Stimulated activated naive CD8-positive, alpha-beta T cell treated with anti-CD3 and anti-CD28 coated beads, Interleukin-15, amount 100 ng/mL, for 72 hours (primary cell): ENCODE data around the gene BMPR1B.

Experiments
- ATAC-seq: fragments of 150-1000 bp; cut with Tn5 transposase; 2 replicates; pipeline ENCODE4 v1.10.0; 2021; ENCODE audit warnings: mild to moderate bottlenecking, moderate library complexity
- DNase-seq, 2 donors: peaks; one replicate each; pipeline ENCODE4 v3.0.0; 2021 to 2022
- H3K27ac Mint-ChIP-seq, 2 donors: one replicate each; pipeline ENCODE4 v1.8.0; 2022; ENCODE audit warnings: mild to moderate bottlenecking in 2 of 2, mixed read lengths in 2 of 2, moderate library complexity in 2 of 2
- H3K27me3 Mint-ChIP-seq: one replicate; pipeline ENCODE4 v1.8.0; 2022; ENCODE audit warnings: mixed read lengths
- H3K4me1 Mint-ChIP-seq: one replicate; pipeline ENCODE4 v1.8.0; 2022; ENCODE audit warnings: mild to moderate bottlenecking, mixed read lengths
- H3K4me3 Mint-ChIP-seq, 2 donors: one replicate each; pipeline ENCODE4 v1.8.0; 2022; ENCODE audit warnings: mild to moderate bottlenecking in 2 of 2, mixed read lengths in 2 of 2, moderate library complexity in 1 of 2
- H3K9me3 Mint-ChIP-seq, 2 donors: one replicate each; pipeline ENCODE4 v1.8.0; 2022; ENCODE audit warnings: mixed read lengths in 2 of 2

Gene BMPR1B

GRCh38 chr4:95077864-95078263 is 320.1 kb downstream of the BMPR1B start:
- no peaks in the 10 kb centered on the region for H3K4me1 Mint-ChIP-seq
- ATAC-seq = no peak
- DNase-seq = no peak
- H3K4me3 Mint-ChIP-seq = no peak overlapping the region
- no peaks in the 10 kb centered on the region for H3K9me3 Mint-ChIP-seq
- no peaks in the 10 kb centered on the region for H3K27me3 Mint-ChIP-seq
- H3K27ac Mint-ChIP-seq = no peak overlapping the region

- H3K4me3 Mint-ChIP-seq = no peak overlapping the region
- ATAC-seq = no peak
- peaks cover 9% of the 10 kb centered on the region for H3K4me1 Mint-ChIP-seq
- H3K9me3 Mint-ChIP-seq = no peaks in the 10 kb centered on the region
- H3K27me3 Mint-ChIP-seq = no peaks in the 10 kb centered on the region
- H3K27ac Mint-ChIP-seq = no peak overlapping the region
- DNase-seq = no peak
These were observed 323.2 kb downstream of the BMPR1B start for GRCh38 chr4:95080969-95081368.

GRCh38 chr4:95084584-95084983 is 326.8 kb downstream of the BMPR1B start:
- Mint-ChIP-seq H3K4me3 (no peak overlapping the region), H3K27me3 (no peaks in the 10 kb centered on the region), H3K27ac (no peak overlapping the region), H3K4me1 (peaks cover 9% of the 10 kb centered on the region), H3K9me3 (no peaks in the 10 kb centered on the region)
- DNase-seq (no peak), ATAC-seq (no peak)

GRCh38 chr4:95085124-95085833 is 327.5 kb downstream of the BMPR1B start:
- DNase-seq = no peak
- no peak overlapping the region for H3K4me3 Mint-ChIP-seq
- no peak for ATAC-seq
- H3K4me1 Mint-ChIP-seq = peaks cover 9% of the 10 kb centered on the region
- H3K9me3 Mint-ChIP-seq = no peaks in the 10 kb centered on the region
- no peaks in the 10 kb centered on the region for H3K27me3 Mint-ChIP-seq
- peak overlapping the region in 1 of 2 donors; percentile 69 for H3K27ac Mint-ChIP-seq

GRCh38 chr4:95086551-95086950 is 328.8 kb downstream of the BMPR1B start:
- H3K4me3 Mint-ChIP-seq = no peak overlapping the region
- DNase-seq = no peak
- no peaks in the 10 kb centered on the region for H3K9me3 Mint-ChIP-seq
- ATAC-seq = no peak
- peaks cover 14% of the 10 kb centered on the region for H3K4me1 Mint-ChIP-seq
- H3K27ac Mint-ChIP-seq = no peak overlapping the region
- H3K27me3 Mint-ChIP-seq = peaks cover 6% of the 10 kb centered on the region

- Mint-ChIP-seq H3K27ac (no peak overlapping the region), H3K27me3 (peaks cover 6% of the 10 kb centered on the region), H3K4me1 (peaks cover 15% of the 10 kb centered on the region), H3K9me3 (no peaks in the 10 kb centered on the region), H3K4me3 (no peak overlapping the region)
- ATAC-seq (no peak), DNase-seq (no peak)
These were observed 330.1 kb downstream of the BMPR1B start for GRCh38 chr4:95087657-95088455.

GRCh38 chr4:95091272-95091671 is 333.5 kb downstream of the BMPR1B start:
- Mint-ChIP-seq H3K9me3 (no peaks in the 10 kb centered on the region), H3K4me1 (peaks cover 5% of the 10 kb centered on the region), H3K27me3 (peaks cover 6% of the 10 kb centered on the region), H3K27ac (no peak overlapping the region), H3K4me3 (no peak overlapping the region)
- no peak for DNase-seq
- no peak for ATAC-seq

GRCh38 chr4:95092766-95093165 is 335.0 kb downstream of the BMPR1B start:
- Mint-ChIP-seq H3K27me3 (peaks cover 6% of the 10 kb centered on the region), H3K9me3 (no peaks in the 10 kb centered on the region), H3K4me3 (no peak overlapping the region), H3K4me1 (peaks cover 5% of the 10 kb centered on the region), H3K27ac (no peak overlapping the region)
- ATAC-seq = no peak
- DNase-seq = no peak

- H3K27ac Mint-ChIP-seq = no peak overlapping the region
- H3K4me1 Mint-ChIP-seq = peaks cover 5% of the 10 kb centered on the region
- H3K27me3 Mint-ChIP-seq = peaks cover 6% of the 10 kb centered on the region
- DNase-seq = no peak
- no peak for ATAC-seq
- H3K9me3 Mint-ChIP-seq = no peaks in the 10 kb centered on the region
- H3K4me3 Mint-ChIP-seq = no peak overlapping the region
These were observed 335.7 kb downstream of the BMPR1B start for GRCh38 chr4:95093460-95093859.

GRCh38 chr4:95093936-95094929 is 336.5 kb downstream of the BMPR1B start:
- H3K4me3 Mint-ChIP-seq = no peak overlapping the region
- no peak overlapping the region for H3K27ac Mint-ChIP-seq
- no peaks in the 10 kb centered on the region for H3K9me3 Mint-ChIP-seq
- peaks cover 5% of the 10 kb centered on the region for H3K4me1 Mint-ChIP-seq
- peaks cover 6% of the 10 kb centered on the region for H3K27me3 Mint-ChIP-seq
- ATAC-seq (no peak), DNase-seq (no peak)

GRCh38 chr4:95095348-95095974 is 337.7 kb downstream of the BMPR1B start:
- H3K27ac Mint-ChIP-seq = no peak overlapping the region
- H3K4me3 Mint-ChIP-seq = no peak overlapping the region
- DNase-seq (no peak), ATAC-seq (no peak)
- H3K4me1 Mint-ChIP-seq = peaks cover 5% of the 10 kb centered on the region
- peaks cover 6% of the 10 kb centered on the region for H3K27me3 Mint-ChIP-seq
- H3K9me3 Mint-ChIP-seq = no peaks in the 10 kb centered on the region

- no peaks in the 10 kb centered on the region for H3K9me3 Mint-ChIP-seq
- H3K27ac Mint-ChIP-seq = no peak overlapping the region
- no peak overlapping the region for H3K4me3 Mint-ChIP-seq
- no peak for DNase-seq
- ATAC-seq = no peak
- no peaks in the 10 kb centered on the region for H3K4me1 Mint-ChIP-seq
- no peaks in the 10 kb centered on the region for H3K27me3 Mint-ChIP-seq
These were observed 344.5 kb downstream of the BMPR1B start for GRCh38 chr4:95102162-95102790.

GRCh38 chr4:95105112-95105511 is 347.4 kb downstream of the BMPR1B start:
- Mint-ChIP-seq H3K4me3 (no peak overlapping the region), H3K4me1 (no peaks in the 10 kb centered on the region), H3K27ac (no peak overlapping the region), H3K9me3 (no peaks in the 10 kb centered on the region), H3K27me3 (no peaks in the 10 kb centered on the region)
- DNase-seq = no peak
- ATAC-seq = no peak

- H3K27ac Mint-ChIP-seq = no peak overlapping the region
- no peak overlapping the region for H3K4me3 Mint-ChIP-seq
- H3K9me3 Mint-ChIP-seq = no peaks in the 10 kb centered on the region
- no peaks in the 10 kb centered on the region for H3K27me3 Mint-ChIP-seq
- no peak for DNase-seq
- H3K4me1 Mint-ChIP-seq = no peaks in the 10 kb centered on the region
- ATAC-seq = no peak
These were observed 348.2 kb downstream of the BMPR1B start for GRCh38 chr4:95105983-95106382.
